Prostate gland (tissue), 2 donors: ENCODE measurements around the gene CYFIP1.

Source experiments
- CTCF ChIP-seq, 4 experiments: fragments of 200-600 bp in 2 of 4; fragments of 450-650 bp in 2 of 4; sonication (generic) in 2 of 4; IDR thresholded peaks; 1 replicate in 3 of 4; 2 replicates in 1 of 4; pipeline ENCODE4 v1.5.1; 2016 to 2019; ENCODE audit warnings: antibody characterized with exemption in 4 of 4, mild to moderate bottlenecking in 2 of 4, moderate library complexity in 2 of 4
- POLR2AphosphoS5 ChIP-seq: sonication (generic); formaldehyde crosslinking; IDR thresholded peaks from one replicate; pipeline ENCODE4 v1.6.1; 2017; ENCODE audit warnings: antibody characterized with exemption

- TF ChIP-seq CTCF (IDR thresholded peaks at IDR 0.05) (no peak), POLR2AphosphoS5 (no peak)
Measured at GRCh38 chr15:22904736-22905135, 75.4 kb downstream of the CYFIP1 start.
